IMR-90 (cell line): Measurements from ENCODE around the gene NOS1AP. TPM values are rescaled to one million over a fixed set of nuclear protein-coding genes. Genes with fewer than 3 reads are reported as not detected.

Experiments
- ATAC-seq: fragments of 200-7000 bp; cut with Tn5 transposase; 2 replicates; pipeline ENCODE4 v1.9.1; 2020; ENCODE audit warnings: low read depth, mild to moderate bottlenecking, moderate library complexity
- BruUV-seq: library from RNA; stranded (reverse); fragments of 400-500 nt; replicated peaks from 2 replicates; lab custom pipeline; 2021; lab: Mats Ljungman, UMichigan
- CTCF ChIA-PET: fragments of 300-600 bp; formaldehyde crosslinking; extraction: SDS; loops from one replicate; lab custom pipeline; 2021; ENCODE audit warnings: antibody characterized with exemption; lab: Yijun Ruan, JAX
- POLR2A ChIA-PET: fragments of 300-600 bp; sonication (Branson Sonifier 250); formaldehyde crosslinking; loops from one replicate; lab custom pipeline; 2022; ENCODE audit warnings: antibody characterized with exemption; ENCODE audit not compliant: unreplicated experiment; lab: Charles Lee
- DNase-seq: peaks from one replicate; pipeline ENCODE4 v3.0.0; 2013
- H2AFZ ChIP-seq: replicated peaks from 2 replicates; pipeline ENCODE3; 2013; ENCODE audit warnings: low read length, mild to moderate bottlenecking; ENCODE audit not compliant: poor library complexity
- H2AK5ac ChIP-seq: 2 replicates; pipeline ENCODE4 v1.6.1; 2013; ENCODE audit warnings: low read depth, low read length, inconsistent platforms
- H2AK9ac ChIP-seq: replicated peaks from 2 replicates; pipeline ENCODE3; 2013; ENCODE audit warnings: mild to moderate bottlenecking, low read depth, low read length, moderate library complexity; ENCODE audit not compliant: poor library complexity
- H2BK120ac ChIP-seq: 2 replicates; pipeline ENCODE4 v1.6.1; 2013; ENCODE audit warnings: low read depth, low read length, inconsistent platforms
- H2BK15ac ChIP-seq: 3 replicates; pipeline ENCODE4 v1.6.1; 2013; ENCODE audit warnings: low read depth, low read length, inconsistent platforms
- H2BK20ac ChIP-seq: 2 replicates; pipeline ENCODE4 v1.6.1; 2013; ENCODE audit warnings: low read depth, mild to moderate bottlenecking, inconsistent platforms, low read length, moderate library complexity
- H2BK5ac ChIP-seq: 2 replicates; pipeline ENCODE4 v1.6.1; 2013; ENCODE audit warnings: mild to moderate bottlenecking, low read depth, low read length, inconsistent platforms; ENCODE audit not compliant: poor library complexity, severe bottlenecking
- H3K14ac ChIP-seq: replicated peaks from 2 replicates; pipeline ENCODE4 v1.6.1; 2013; ENCODE audit warnings: low read depth, low read length, inconsistent platforms
- H3K18ac ChIP-seq: 2 replicates; pipeline ENCODE4 v1.6.1; 2013; ENCODE audit warnings: low read depth, low read length, control low read depth
- H3K23ac ChIP-seq: 2 replicates; pipeline ENCODE4 v1.6.1; 2013; ENCODE audit warnings: low read depth, low read length, inconsistent platforms
- H3K27ac ChIP-seq: 2 replicates; pipeline ENCODE4 v1.5.1; 2013; ENCODE audit warnings: mild to moderate bottlenecking, control low read depth, low read length; ENCODE audit not compliant: insufficient read depth
- H3K27me3 ChIP-seq: 2 replicates; pipeline ENCODE4 v1.6.1; 2013; ENCODE audit warnings: low read length; ENCODE audit not compliant: control insufficient read depth, insufficient read depth
- H3K36me3 ChIP-seq: 2 replicates; pipeline ENCODE4 v1.6.1; 2013; ENCODE audit warnings: low read length, mixed read lengths; ENCODE audit not compliant: control insufficient read depth, insufficient read depth
- H3K4ac ChIP-seq: 2 replicates; pipeline ENCODE4 v1.6.1; 2013; ENCODE audit warnings: low read depth, low read length, inconsistent platforms
- H3K4me1 ChIP-seq: 2 replicates; pipeline ENCODE4 v1.6.1; 2013; ENCODE audit warnings: low read length, mixed read lengths; ENCODE audit not compliant: control insufficient read depth, insufficient read depth
- H3K4me2 ChIP-seq: 2 replicates; pipeline ENCODE4 v1.6.1; 2013; ENCODE audit warnings: low read depth, mild to moderate bottlenecking, control low read depth, low read length, moderate library complexity
- H3K4me3 ChIP-seq: 2 replicates; pipeline ENCODE4 v1.5.1; 2013; ENCODE audit warnings: low read depth, mild to moderate bottlenecking, control low read depth, low read length, moderate library complexity; ENCODE audit not compliant: insufficient read depth
- H3K56ac ChIP-seq: 2 replicates; pipeline ENCODE4 v1.6.1; 2013; ENCODE audit warnings: low read length, inconsistent platforms; ENCODE audit not compliant: insufficient read depth; ENCODE audit errors: extremely low read depth
- H3K79me1 ChIP-seq, 2 experiments: 2 replicates each; pipeline ENCODE4 v1.6.1; 2013; ENCODE audit warnings: low read length in 2 of 2, inconsistent platforms in 1 of 2, low read depth in 1 of 2
- H3K9ac ChIP-seq: 2 replicates; pipeline ENCODE4 v1.6.1; 2013; ENCODE audit warnings: low read depth, low read length, control low read depth
- H3K9me1 ChIP-seq: 2 replicates; pipeline ENCODE4 v1.6.1; 2013; ENCODE audit warnings: low read length, inconsistent platforms; ENCODE audit not compliant: insufficient read depth
- H3K9me3 ChIP-seq: 2 replicates; pipeline ENCODE4 v1.6.1; 2013; ENCODE audit warnings: low read length; ENCODE audit not compliant: control insufficient read depth, insufficient read depth
- H4K20me1 ChIP-seq: 2 replicates; pipeline ENCODE4 v1.6.1; 2013; ENCODE audit warnings: low read length, inconsistent platforms; ENCODE audit not compliant: insufficient read depth
- H4K5ac ChIP-seq: 2 replicates; pipeline ENCODE4 v1.6.1; 2013; ENCODE audit warnings: mild to moderate bottlenecking, low read depth, low read length, control low read depth
- H4K8ac ChIP-seq, 2 experiments: 2 replicates each; pipeline ENCODE4 v1.6.1; 2013; ENCODE audit warnings: low read depth in 2 of 2, low read length in 2 of 2, control low read depth in 1 of 2, inconsistent platforms in 1 of 2
- H4K91ac ChIP-seq: 2 replicates; pipeline ENCODE4 v1.6.1; 2013; ENCODE audit warnings: low read depth, low read length, inconsistent platforms; ENCODE audit not compliant: insufficient read depth
- BHLHE40 ChIP-seq: fragments of 150-350 bp; IDR thresholded peaks from 2 replicates; pipeline ENCODE4 v1.6.1; 2016; ENCODE audit warnings: mild to moderate bottlenecking, low read depth, low read length
- CEBPB ChIP-seq: IDR thresholded peaks from 2 replicates; pipeline ENCODE4 v1.6.1; 2012; ENCODE audit warnings: low read depth, low read length, improper control_type of control experiment
- CHD1 ChIP-seq: IDR thresholded peaks from 2 replicates; pipeline ENCODE4 v1.6.1; 2012; ENCODE audit warnings: low read depth, low read length, improper control_type of control experiment
- MAZ ChIP-seq: IDR thresholded peaks from 2 replicates; pipeline ENCODE4 v1.6.1; 2012; ENCODE audit warnings: low read depth, mild to moderate bottlenecking, low read length, improper control_type of control experiment, moderate library complexity, borderline replicate concordance
- MXI1 ChIP-seq: IDR thresholded peaks from 2 replicates; pipeline ENCODE4 v1.6.1; 2012; ENCODE audit warnings: low read depth, mild to moderate bottlenecking, low read length, moderate library complexity, borderline replicate concordance
- NFE2L2 ChIP-seq: fragments of 150-350 bp; IDR thresholded peaks from 2 replicates; pipeline ENCODE4 v1.6.1; 2016; ENCODE audit warnings: low read depth, mild to moderate bottlenecking, low read length
- POLR2A ChIP-seq: IDR thresholded peaks from 2 replicates; pipeline ENCODE4 v1.6.1; 2012; ENCODE audit warnings: mild to moderate bottlenecking, low read depth, low read length
- RAD21 ChIP-seq: IDR thresholded peaks from 2 replicates; pipeline ENCODE4 v1.6.1; 2012; ENCODE audit warnings: low read length, improper control_type of control experiment
- RFX5 ChIP-seq: IDR thresholded peaks from 2 replicates; pipeline ENCODE4 v1.8.0; 2012; ENCODE audit warnings: low read depth, mild to moderate bottlenecking, low read length, moderate library complexity
- SMC3 ChIP-seq: fragments of 150-350 bp; IDR thresholded peaks from 2 replicates; pipeline ENCODE4 v1.6.1; 2016; ENCODE audit warnings: low read depth, mild to moderate bottlenecking, antibody characterized with exemption, low read length, moderate library complexity
- WGBS, 2 experiments: methylation state at CpG; one replicate each; pipeline versions ENCODE4 v1.1.5 to v1.1.7; 2013; ENCODE audit warnings: missing lambda C conversion rate in 2 of 2; ENCODE audit not compliant: insufficient read length in 1 of 2; ENCODE audit errors: extremely low coverage in 2 of 2; 5-methylcytosine and 5-hydroxymethylcytosine counted together
- dilution Hi-C: fragments of 300-500 bp; cut with HindIII; formaldehyde crosslinking; loops from one replicate; pipeline ENCODE4 v1.14.3; 2018; ENCODE audit warnings: low sequenced_read_pairs; ENCODE audit not compliant: unreplicated experiment
- in situ Hi-C: fragments of 300-500 bp; cut with MboI; formaldehyde crosslinking; loops from 3 replicates; pipeline ENCODE4 v1.14.3; 2019; ENCODE audit warnings: low sequenced_read_pairs, inconsistent platforms, mixed read lengths
- intact Hi-C: fragments of 100-400 bp; cut with micrococcal nuclease; formaldehyde crosslinking; loops from 2 replicates; pipeline ENCODE4 v1.10.0; 2022
- polyA plus RNA-seq, 3 experiments: library from polyadenylated mRNA; depleted of rRNA; stranded (reverse); fragments of >200 nt; gene quantifications; 2 replicates each; pipeline ENCODE4 v1.2.3, GENCODE V29; 2012; ENCODE audit warnings: low replicate concordance in 1 of 3
- total RNA-seq: library from RNA; depleted of rRNA; stranded (reverse); fragments of >200 nt; gene quantifications from 2 replicates; pipeline ENCODE4 v1.2.3, GENCODE V29; 2012
- TF ChIP-seq, protein P1 (sequence below): fragments of 150-350 bp; IDR thresholded peaks from 2 replicates; pipeline ENCODE4 v1.6.1; 2016; ENCODE audit warnings: low read depth, mild to moderate bottlenecking, low read length, moderate library complexity, borderline replicate concordance
- TF ChIP-seq, protein P2 (sequence below): fragments of 150-350 bp; IDR thresholded peaks from 2 replicates; pipeline ENCODE4 v1.6.1; 2017; ENCODE audit warnings: mild to moderate bottlenecking, antibody characterized with exemption, low read length, low read depth
- TF ChIP-seq, protein P3 (sequence below): conservative IDR thresholded peaks from 2 replicates; pipeline ENCODE4 v1.5.1; 2012; ENCODE audit warnings: mild to moderate bottlenecking, low read depth, low read length, improper control_type of control experiment

The NOS1AP gene
- total and polyA plus RNA-seq, 2 of the 4 experiments (the other 2 are of a cell fraction) = 0.18 to 0.19 TPM

DNA sequence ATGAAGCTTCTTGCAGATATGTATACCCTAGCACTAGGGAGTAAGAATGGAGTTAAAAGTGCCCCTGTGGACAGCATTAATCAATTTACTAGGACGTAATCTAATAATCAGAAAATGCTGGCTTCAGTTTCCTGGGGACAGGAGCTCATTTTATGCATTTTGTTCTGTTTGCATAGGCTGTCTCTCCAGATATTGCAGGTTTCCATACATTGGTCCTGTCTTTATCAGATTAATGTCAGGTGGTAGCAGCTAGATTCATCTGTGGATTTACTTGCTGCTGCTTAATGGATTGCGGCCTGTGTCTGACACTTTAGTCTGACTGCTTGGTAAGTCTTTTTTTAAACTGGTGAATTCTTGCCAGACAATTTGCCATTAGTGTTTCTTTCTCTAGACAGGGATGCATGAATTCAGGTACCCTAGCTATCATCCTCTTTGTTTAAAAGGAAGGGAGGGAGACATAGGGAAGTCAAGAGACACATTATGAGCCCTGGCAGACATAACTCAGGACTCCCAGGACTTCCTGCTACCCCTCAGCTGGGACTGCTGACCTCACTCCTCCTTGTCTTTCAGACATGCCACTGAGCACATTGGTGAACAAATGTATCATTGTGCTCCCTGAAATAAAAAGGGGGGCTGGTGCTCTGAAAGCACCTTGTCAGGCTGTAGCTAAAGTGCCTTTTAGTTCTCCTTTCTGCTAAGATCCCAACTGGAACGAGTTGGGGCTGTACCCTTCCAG lies 47.7 kb downstream of the NOS1AP start:
- H3K4me3 ChIP-seq = no peak overlapping the region
- H2AK5ac ChIP-seq = no peak overlapping the region
- H3K9me3 ChIP-seq = no peaks in the 10 kb centered on the region
- H3K18ac ChIP-seq = no peak overlapping the region
- H4K8ac ChIP-seq = no peak overlapping the region
- no peak overlapping the region for H2BK5ac ChIP-seq
- DNase-seq (no peak), ATAC-seq (no peak)
- no peak overlapping the region for H3K23ac ChIP-seq
- TF ChIP-seq CEBPB (no peak), POLR2A (no peak), SMC3 (no peak), NFE2L2 (no peak), MXI1 (no peak), RAD21 (no peak), CHD1 (no peak), BHLHE40 (no peak), MAZ (no peak), RFX5 (no peak)
- TF ChIP-seq, protein P1, sequence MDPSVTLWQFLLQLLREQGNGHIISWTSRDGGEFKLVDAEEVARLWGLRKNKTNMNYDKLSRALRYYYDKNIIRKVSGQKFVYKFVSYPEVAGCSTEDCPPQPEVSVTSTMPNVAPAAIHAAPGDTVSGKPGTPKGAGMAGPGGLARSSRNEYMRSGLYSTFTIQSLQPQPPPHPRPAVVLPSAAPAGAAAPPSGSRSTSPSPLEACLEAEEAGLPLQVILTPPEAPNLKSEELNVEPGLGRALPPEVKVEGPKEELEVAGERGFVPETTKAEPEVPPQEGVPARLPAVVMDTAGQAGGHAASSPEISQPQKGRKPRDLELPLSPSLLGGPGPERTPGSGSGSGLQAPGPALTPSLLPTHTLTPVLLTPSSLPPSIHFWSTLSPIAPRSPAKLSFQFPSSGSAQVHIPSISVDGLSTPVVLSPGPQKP = no peak
- TF ChIP-seq, protein P2, sequence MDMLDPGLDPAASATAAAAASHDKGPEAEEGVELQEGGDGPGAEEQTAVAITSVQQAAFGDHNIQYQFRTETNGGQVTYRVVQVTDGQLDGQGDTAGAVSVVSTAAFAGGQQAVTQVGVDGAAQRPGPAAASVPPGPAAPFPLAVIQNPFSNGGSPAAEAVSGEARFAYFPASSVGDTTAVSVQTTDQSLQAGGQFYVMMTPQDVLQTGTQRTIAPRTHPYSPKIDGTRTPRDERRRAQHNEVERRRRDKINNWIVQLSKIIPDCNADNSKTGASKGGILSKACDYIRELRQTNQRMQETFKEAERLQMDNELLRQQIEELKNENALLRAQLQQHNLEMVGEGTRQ = no peak
- TF ChIP-seq, protein P3, sequence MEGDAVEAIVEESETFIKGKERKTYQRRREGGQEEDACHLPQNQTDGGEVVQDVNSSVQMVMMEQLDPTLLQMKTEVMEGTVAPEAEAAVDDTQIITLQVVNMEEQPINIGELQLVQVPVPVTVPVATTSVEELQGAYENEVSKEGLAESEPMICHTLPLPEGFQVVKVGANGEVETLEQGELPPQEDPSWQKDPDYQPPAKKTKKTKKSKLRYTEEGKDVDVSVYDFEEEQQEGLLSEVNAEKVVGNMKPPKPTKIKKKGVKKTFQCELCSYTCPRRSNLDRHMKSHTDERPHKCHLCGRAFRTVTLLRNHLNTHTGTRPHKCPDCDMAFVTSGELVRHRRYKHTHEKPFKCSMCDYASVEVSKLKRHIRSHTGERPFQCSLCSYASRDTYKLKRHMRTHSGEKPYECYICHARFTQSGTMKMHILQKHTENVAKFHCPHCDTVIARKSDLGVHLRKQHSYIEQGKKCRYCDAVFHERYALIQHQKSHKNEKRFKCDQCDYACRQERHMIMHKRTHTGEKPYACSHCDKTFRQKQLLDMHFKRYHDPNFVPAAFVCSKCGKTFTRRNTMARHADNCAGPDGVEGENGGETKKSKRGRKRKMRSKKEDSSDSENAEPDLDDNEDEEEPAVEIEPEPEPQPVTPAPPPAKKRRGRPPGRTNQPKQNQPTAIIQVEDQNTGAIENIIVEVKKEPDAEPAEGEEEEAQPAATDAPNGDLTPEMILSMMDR = no peak
- H3K4ac ChIP-seq = no peak overlapping the region
- WGBS, 2 experiments = 25% methylated on average over 1 of the region's 3 CpGs; no CpG with 5 or more reads in 1 of the 2 experiments
- H4K91ac ChIP-seq = no peak overlapping the region
- no peak overlapping the region for H2BK120ac ChIP-seq
- ChIA-PET POLR2A (no interaction called here), CTCF (no interaction called here)
- BruUV-seq = no TSS peak
- no peak overlapping the region for H4K5ac ChIP-seq
- no peak overlapping the region for H3K27ac ChIP-seq
- no peaks in the 10 kb centered on the region for H4K20me1 ChIP-seq
- no peaks in the 10 kb centered on the region for H3K79me1 ChIP-seq
- H3K36me3 ChIP-seq = no peaks in the 10 kb centered on the region
- H3K56ac ChIP-seq = no peak overlapping the region
- H3K9me1 ChIP-seq = no peaks in the 10 kb centered on the region
- intact Hi-C loops (no loop called here), in situ Hi-C loops (no loop called here), dilution Hi-C loops (no loop called here)
- no peak overlapping the region for H3K14ac ChIP-seq
- no peak overlapping the region for H2BK15ac ChIP-seq
- H2AK9ac ChIP-seq = no peak overlapping the region
- H3K4me1 ChIP-seq = no peaks in the 10 kb centered on the region
- no peak overlapping the region for H3K9ac ChIP-seq
- H3K4me2 ChIP-seq = no peak overlapping the region
- H3K27me3 ChIP-seq = peaks cover 18% of the 10 kb centered on the region
- no peak overlapping the region for H2AFZ ChIP-seq
- H2BK20ac ChIP-seq = no peak overlapping the region
